ENCODE data around the gene PVR. TPM values are rescaled to one million over a fixed set of nuclear protein-coding genes. Genes with fewer than 3 reads are reported as not detected.
"Not testable (repeated sequence)": the region's sequence is repeated elsewhere in the genome, so short reads cannot be mapped to it uniquely, and the experiment has no call there.

The PVR gene
- total RNA-seq, 1 experiment from 2014 or later, result 52.1 TPM

DNA sequence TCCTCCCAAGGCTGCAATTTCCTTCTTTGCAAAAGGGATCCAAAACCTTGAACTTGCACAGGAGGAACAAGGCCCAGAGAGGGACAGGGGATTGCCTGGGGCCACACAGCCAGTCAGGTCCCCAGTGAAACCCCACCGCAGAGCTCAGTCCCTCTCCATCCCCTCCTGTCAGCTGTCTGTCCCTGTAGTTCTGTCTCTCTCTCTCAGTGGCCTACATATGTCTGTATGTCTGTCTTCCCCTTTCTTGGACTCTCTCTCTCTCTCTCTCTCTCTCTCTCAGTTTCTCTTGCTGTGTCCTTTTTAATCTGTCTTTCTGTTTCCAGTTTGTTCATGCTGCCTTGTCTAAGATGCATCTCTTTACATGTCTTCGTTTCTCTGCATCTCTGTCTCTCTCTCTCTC lies 39.1 kb downstream of the PVR start:
- intact Hi-C loops (cut with micrococcal nuclease; ENCODE audit: unreplicated experiment), result no loop called here
- Histone ChIP-seq H3K4me1 (replicated peaks; ENCODE audit: insufficient read depth) (peaks cover 37% of the 10 kb centered on the region), H3K9me2 (ENCODE audit: insufficient read depth) (no peaks in the 10 kb centered on the region), H3F3A (ENCODE audit: insufficient read depth, low read depth) (peaks cover 58% of the 10 kb centered on the region), H3K4me2 (no peak overlapping the region), H2AFZ (no peak overlapping the region), H3K36me3 (ENCODE audit: low read depth) (no peaks in the 10 kb centered on the region), H3K4me3 (no peak overlapping the region), H3K27me3 (ENCODE audit: insufficient read depth, low read depth) (no peaks in the 10 kb centered on the region), H3K9me3 (ENCODE audit: insufficient read depth, low read depth) (no peaks in the 10 kb centered on the region), H3K79me2 (ENCODE audit: low read depth) (no peaks in the 10 kb centered on the region), H3K27ac (no peak overlapping the region), H4K20me1 (ENCODE audit: insufficient read depth) (no peaks in the 10 kb centered on the region)
- BruUV-seq (replicated peaks), result no TSS peak
- ChIA-PET CTCF (no interaction called here), POLR2A (ENCODE audit: unreplicated experiment) (no interaction called here)
- TF ChIP-seq, protein P1, sequence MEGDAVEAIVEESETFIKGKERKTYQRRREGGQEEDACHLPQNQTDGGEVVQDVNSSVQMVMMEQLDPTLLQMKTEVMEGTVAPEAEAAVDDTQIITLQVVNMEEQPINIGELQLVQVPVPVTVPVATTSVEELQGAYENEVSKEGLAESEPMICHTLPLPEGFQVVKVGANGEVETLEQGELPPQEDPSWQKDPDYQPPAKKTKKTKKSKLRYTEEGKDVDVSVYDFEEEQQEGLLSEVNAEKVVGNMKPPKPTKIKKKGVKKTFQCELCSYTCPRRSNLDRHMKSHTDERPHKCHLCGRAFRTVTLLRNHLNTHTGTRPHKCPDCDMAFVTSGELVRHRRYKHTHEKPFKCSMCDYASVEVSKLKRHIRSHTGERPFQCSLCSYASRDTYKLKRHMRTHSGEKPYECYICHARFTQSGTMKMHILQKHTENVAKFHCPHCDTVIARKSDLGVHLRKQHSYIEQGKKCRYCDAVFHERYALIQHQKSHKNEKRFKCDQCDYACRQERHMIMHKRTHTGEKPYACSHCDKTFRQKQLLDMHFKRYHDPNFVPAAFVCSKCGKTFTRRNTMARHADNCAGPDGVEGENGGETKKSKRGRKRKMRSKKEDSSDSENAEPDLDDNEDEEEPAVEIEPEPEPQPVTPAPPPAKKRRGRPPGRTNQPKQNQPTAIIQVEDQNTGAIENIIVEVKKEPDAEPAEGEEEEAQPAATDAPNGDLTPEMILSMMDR (conservative IDR thresholded peaks at IDR 0.05), result no peak
- TF ChIP-seq EZH2 (IDR thresholded peaks at IDR 0.05; ENCODE audit: low read depth), result no peak
- DNase-seq, result no peak

DNA sequence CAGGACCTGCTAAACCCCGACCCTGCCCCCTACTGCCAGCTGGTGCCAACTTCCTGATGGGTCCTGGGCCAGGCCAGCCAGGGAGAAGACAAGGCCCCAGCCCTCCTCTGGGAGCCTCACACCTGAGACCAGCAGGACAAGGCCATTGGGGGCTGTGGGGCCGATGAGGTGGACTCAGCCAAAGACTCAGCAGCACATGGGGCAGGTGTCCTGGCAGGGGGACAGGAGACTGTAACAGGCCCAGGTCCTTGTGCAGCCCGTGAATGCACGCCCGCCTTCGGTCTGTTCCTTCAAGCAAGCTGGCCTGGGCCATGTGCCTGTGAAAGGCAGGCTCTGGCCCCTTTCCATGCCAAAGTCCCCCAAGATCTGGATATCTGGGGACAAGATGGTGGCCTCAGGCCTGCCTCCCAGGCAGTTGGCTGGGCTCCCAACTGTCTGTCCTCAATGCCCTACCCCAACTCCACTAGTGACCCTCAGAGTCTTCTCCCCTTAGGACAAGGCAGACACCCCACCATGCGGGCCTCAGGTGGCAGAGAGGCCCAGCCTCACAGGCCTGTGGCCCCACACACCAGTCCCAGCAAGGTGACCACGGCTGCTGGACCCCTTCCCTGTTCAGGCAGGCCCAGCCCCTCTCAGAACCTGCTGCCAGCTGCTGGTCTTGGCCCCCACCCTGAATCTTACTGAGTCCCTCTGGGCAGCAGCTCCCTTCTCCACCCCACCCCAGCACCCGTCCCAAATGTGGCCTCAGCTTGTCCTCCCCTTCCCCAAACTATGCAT lies 39.9 kb downstream of the PVR start:
- Histone ChIP-seq H4K20me1 (ENCODE audit: insufficient read depth) (no peaks in the 10 kb centered on the region), H3K9me3 (ENCODE audit: insufficient read depth, low read depth) (no peaks in the 10 kb centered on the region), H2AFZ (no peak overlapping the region), H3K27ac (peak overlapping the region; percentile 87; the same call in 1 of the 2 replicates), H3K27me3 (ENCODE audit: insufficient read depth, low read depth) (no peaks in the 10 kb centered on the region), H3K9me2 (ENCODE audit: insufficient read depth) (no peaks in the 10 kb centered on the region), H3K4me3 (no peak overlapping the region), H3K4me1 (replicated peaks; ENCODE audit: insufficient read depth) (peaks cover 34% of the 10 kb centered on the region), H3K4me2 (no peak overlapping the region), H3K79me2 (ENCODE audit: low read depth) (no peaks in the 10 kb centered on the region), H3F3A (ENCODE audit: insufficient read depth, low read depth) (peaks cover 52% of the 10 kb centered on the region), H3K36me3 (ENCODE audit: low read depth) (no peaks in the 10 kb centered on the region)
- intact Hi-C loops (cut with micrococcal nuclease; ENCODE audit: unreplicated experiment), result no loop called here
- ChIA-PET POLR2A (ENCODE audit: unreplicated experiment) (no interaction called here), CTCF (interaction anchor here (0.6 kb wide), 1 partner anchor 10 kb away, joined by 3 read pairs; no protein-coding TSS in a partner anchor)
- no peak for DNase-seq
- TF ChIP-seq EZH2 (IDR thresholded peaks at IDR 0.05; ENCODE audit: low read depth), result no peak
- TF ChIP-seq, protein P1 (conservative IDR thresholded peaks at IDR 0.05), result no peak
- no TSS peak for BruUV-seq (replicated peaks)

GRCh38 chr19:44684396-44684795 lies 40.7 kb downstream of the PVR start:
- H3K27me3 ChIP-seq (ENCODE audit: insufficient read depth, low read depth); H3K4me3 ChIP-seq; intact Hi-C loops (cut with micrococcal nuclease; ENCODE audit: unreplicated experiment); POLR2A ChIA-PET (ENCODE audit: unreplicated experiment); H4K20me1 ChIP-seq (ENCODE audit: insufficient read depth); H3K36me3 ChIP-seq (ENCODE audit: low read depth); H2AFZ ChIP-seq; H3K9me3 ChIP-seq (ENCODE audit: insufficient read depth, low read depth); DNase-seq; BruUV-seq (replicated peaks); CTCF ChIA-PET; H3K79me2 ChIP-seq (ENCODE audit: low read depth); H3K9me2 ChIP-seq (ENCODE audit: insufficient read depth): not testable (repeated sequence)
- Histone ChIP-seq H3F3A (ENCODE audit: insufficient read depth, low read depth) (peaks cover 53% of the 10 kb centered on the region), H3K27ac (peak overlapping the region; percentile 87), H3K4me1 (replicated peaks; ENCODE audit: insufficient read depth) (peaks cover 41% of the 10 kb centered on the region), H3K4me2 (peak overlapping the region; percentile 61)
